Right lobe of liver (tissue), 6 donors: ENCODE measurements around the gene MYH13. TPM values are rescaled to one million over a fixed set of nuclear protein-coding genes. Genes with fewer than 3 reads are reported as not detected.

ENCODE experiments used
- ATAC-seq, 4 donors: fragments of 200-7000 bp; cut with Tn5 transposase; one replicate each; pipeline ENCODE4 v1.9.1; 2020; ENCODE audit warnings: mild to moderate bottlenecking in 4 of 4, moderate library complexity in 4 of 4
- DNase-seq, 3 donors: peaks; one replicate each; pipeline ENCODE4 v3.0.0-alpha.2; 2020
- H3K27ac ChIP-seq, 3 donors: fragments of 200-600 bp; one replicate each; pipeline ENCODE4 v1.8.0; 2022
- H3K27me3 ChIP-seq, 2 donors: fragments of 200-600 bp; one replicate each; pipeline ENCODE4 v1.8.0; 2022
- H3K36me3 ChIP-seq, 4 donors: fragments of 200-600 bp; sonication (generic) in 1 of 4; one replicate each; pipeline versions ENCODE4 v1.5.1 to v1.8.0; 2017 to 2022; ENCODE audit warnings: control low read depth in 1 of 4
- H3K4me1 ChIP-seq, 4 donors: fragments of 200-600 bp; sonication (generic) in 1 of 4; one replicate each; pipeline versions ENCODE4 v1.5.1 to v1.8.0; 2017 to 2022; ENCODE audit warnings: control low read depth in 1 of 4
- H3K4me3 ChIP-seq, 3 donors: fragments of 200-600 bp; one replicate each; pipeline ENCODE4 v1.8.0; 2022
- H3K9me3 ChIP-seq, 4 donors: fragments of 200-600 bp; sonication (generic) in 1 of 4; one replicate each; pipeline versions ENCODE4 v1.5.1 to v1.8.0; 2017 to 2022; ENCODE audit warnings: control low read depth in 1 of 4
- POLR2A ChIP-seq: fragments of 450-650 bp; IDR thresholded peaks from one replicate; pipeline ENCODE4 v1.6.1; 2017; ENCODE audit warnings: antibody characterized with exemption, mild to moderate bottlenecking
- WGBS: methylation state at CpG from one replicate; pipeline ENCODE4 v1.1.6; 2018; ENCODE audit warnings: low coverage, low lambda C conversion rate; ENCODE audit not compliant: insufficient coverage; ENCODE audit errors: missing lambda C conversion rate; 5-methylcytosine and 5-hydroxymethylcytosine counted together
- intact Hi-C, 2 donors: fragments of 100-400 bp; cut with DNase I; formaldehyde crosslinking; loops; one replicate each; pipeline versions ENCODE4 v1.11.2 to v1.14.1; 2022
- total RNA-seq, 6 experiments: library from RNA; depleted of rRNA in 2 of 6; stranded (reverse); fragments of >200 nt in 2 of 6; fragmentation: NEBNext Ultra II Directional in 3 of 6; extraction: Animal tissue kit (Norgen Biotek cat#: 25700) in 3 of 6; gene quantifications; one replicate each; pipeline versions ENCODE4 v1.1.0 to v1.2.4, GENCODE V29; 2016 to 2023
- TF ChIP-seq, protein P1 (sequence below), 4 donors: fragments of 200-600 bp in 3 of 4; fragments of 450-650 bp in 1 of 4; IDR thresholded peaks; one replicate each; pipeline versions ENCODE4 v1.5.1 to v1.8.0; 2016 to 2022; ENCODE audit warnings: antibody characterized with exemption in 4 of 4, mild to moderate bottlenecking in 2 of 4
- donor health status: DM: no; HTN: yes; CAD: no.
- donor health status: DM: no; HTN: no; CAD: no.
- donor health status: DM: no; HTN: no; CAD: no.
- donor health status: DM: no; HTN: yes; CAD: no.
- donor health status: DM: no; HTN: yes; CAD: no.

Gene MYH13
- total RNA-seq, 6 experiments from 2014 or later: not detected

DNA sequence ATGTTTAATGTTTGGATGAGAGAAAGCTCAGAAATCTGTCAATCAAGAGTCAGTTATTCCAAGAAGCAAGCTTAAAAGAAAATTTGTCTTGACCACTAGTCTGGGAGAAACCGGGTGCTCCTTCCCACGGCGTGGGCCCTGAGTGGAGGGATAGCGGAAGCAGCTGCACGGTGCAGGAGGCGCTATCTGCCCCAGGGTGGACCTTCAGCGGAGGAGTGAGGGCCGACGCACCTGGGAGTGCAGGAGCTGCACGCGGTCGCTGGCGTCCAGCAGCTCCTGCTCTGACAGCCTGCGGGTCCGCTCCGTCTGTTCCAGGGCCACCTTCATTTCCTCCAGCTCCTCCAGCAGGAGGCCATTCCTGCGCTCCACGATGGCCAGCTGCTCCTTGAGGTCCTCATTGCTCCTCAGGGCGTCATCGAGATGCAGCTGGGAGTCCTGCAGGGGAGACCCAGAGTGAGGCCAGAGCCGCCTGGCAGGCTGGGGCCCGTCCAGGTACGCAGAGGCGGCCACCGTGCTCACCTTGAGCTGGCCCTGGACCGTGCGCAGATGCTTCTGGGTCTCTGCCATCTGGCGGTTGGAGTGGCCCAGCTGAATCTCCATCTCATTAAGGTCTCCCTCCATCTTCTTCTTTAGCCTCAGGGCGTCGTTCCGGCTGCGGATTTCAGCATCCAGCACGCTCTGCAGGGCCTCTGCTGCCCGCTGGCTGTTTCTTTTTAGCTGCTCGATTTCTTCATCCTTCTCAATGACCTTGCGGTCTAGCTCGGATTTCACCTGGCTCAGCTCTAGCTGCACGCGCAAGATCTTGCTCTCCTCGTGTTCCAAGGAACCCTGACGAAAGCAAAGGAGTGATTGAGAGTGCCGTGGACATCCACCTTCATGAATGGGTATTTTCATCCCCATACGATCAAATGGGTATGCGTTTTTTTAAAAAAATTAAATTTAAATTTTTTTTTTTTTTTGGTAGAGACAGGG lies 63.5 kb downstream of the MYH13 start:
- Histone ChIP-seq H3K27me3 (no peaks in the 10 kb centered on the region), H3K36me3 (no peaks in the 10 kb centered on the region), H3K4me3 (no peak overlapping the region), H3K4me1 (no peaks in the 10 kb centered on the region), H3K27ac (no peak overlapping the region), H3K9me3 (no peaks in the 10 kb centered on the region)
- ATAC-seq (peak in 1 of 4 donors; percentile 35), DNase-seq (no peak)
- 72% methylated on average over 19 of the region's 44 CpGs for WGBS
- intact Hi-C loops: no loop called here
- TF ChIP-seq POLR2A: no peak
- TF ChIP-seq, protein P1, sequence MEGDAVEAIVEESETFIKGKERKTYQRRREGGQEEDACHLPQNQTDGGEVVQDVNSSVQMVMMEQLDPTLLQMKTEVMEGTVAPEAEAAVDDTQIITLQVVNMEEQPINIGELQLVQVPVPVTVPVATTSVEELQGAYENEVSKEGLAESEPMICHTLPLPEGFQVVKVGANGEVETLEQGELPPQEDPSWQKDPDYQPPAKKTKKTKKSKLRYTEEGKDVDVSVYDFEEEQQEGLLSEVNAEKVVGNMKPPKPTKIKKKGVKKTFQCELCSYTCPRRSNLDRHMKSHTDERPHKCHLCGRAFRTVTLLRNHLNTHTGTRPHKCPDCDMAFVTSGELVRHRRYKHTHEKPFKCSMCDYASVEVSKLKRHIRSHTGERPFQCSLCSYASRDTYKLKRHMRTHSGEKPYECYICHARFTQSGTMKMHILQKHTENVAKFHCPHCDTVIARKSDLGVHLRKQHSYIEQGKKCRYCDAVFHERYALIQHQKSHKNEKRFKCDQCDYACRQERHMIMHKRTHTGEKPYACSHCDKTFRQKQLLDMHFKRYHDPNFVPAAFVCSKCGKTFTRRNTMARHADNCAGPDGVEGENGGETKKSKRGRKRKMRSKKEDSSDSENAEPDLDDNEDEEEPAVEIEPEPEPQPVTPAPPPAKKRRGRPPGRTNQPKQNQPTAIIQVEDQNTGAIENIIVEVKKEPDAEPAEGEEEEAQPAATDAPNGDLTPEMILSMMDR (IDR thresholded peaks at IDR 0.05): no peak

DNA sequence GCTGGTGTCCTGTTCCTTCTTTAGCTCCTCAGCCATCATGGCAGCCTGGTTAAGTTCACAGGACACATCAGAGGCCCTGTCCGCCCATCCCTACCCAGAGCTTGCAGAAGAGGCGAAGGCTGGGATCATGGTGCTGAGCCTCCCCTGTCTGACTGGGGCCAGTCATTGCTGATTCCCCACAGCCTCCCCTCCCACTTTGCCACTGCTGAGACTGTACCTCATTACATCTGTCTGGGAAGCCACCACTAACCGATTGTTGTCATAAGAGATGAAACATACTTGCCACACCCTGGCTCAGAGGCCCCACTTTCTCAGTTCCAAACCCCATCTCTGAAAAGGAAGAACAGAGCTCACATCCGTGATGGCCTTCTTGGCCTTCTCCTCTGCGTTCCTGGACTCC lies 66.2 kb downstream of the MYH13 start:
- H3K27me3 ChIP-seq: no peaks in the 10 kb centered on the region
- H3K9me3 ChIP-seq: no peaks in the 10 kb centered on the region
- 55% methylated on average over 5 of the region's 5 CpGs for WGBS
- TF ChIP-seq POLR2A: no peak
- TF ChIP-seq, protein P1 (IDR thresholded peaks at IDR 0.05): no peak
- no peak overlapping the region for H3K4me3 ChIP-seq
- DNase-seq: no peak
- ATAC-seq: no peak
- no peaks in the 10 kb centered on the region for H3K36me3 ChIP-seq
- intact Hi-C loops: no loop called here
- no peaks in the 10 kb centered on the region for H3K4me1 ChIP-seq
- no peak overlapping the region for H3K27ac ChIP-seq

DNA sequence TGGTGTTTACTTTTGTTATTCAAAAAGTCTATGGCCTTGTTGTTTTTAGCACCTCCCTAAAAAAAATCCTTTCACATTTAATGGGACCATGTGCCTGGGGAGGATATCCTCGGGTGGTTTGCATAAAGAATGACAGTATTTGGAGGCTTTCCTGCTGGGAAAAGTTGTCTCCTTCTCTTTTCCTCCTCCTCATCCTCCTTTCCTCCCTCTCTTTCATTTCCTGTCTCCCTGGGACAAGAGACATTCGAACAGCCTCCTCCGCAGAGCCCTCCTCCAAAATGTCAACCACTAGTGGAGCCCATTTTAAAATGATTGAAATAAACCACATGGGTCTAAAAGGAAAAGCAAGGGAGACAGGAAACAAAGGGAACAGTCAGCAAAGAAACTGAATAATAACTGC lies 67.4 kb downstream of the MYH13 start:
- Histone ChIP-seq H3K27me3 (no peaks in the 10 kb centered on the region), H3K4me3 (no peak overlapping the region), H3K4me1 (no peaks in the 10 kb centered on the region), H3K36me3 (no peaks in the 10 kb centered on the region), H3K9me3 (no peaks in the 10 kb centered on the region), H3K27ac (no peak overlapping the region)
- ATAC-seq (no peak), DNase-seq (no peak)
- WGBS: 27% methylated on average over 3 of the region's 3 CpGs
- TF ChIP-seq POLR2A: no peak
- TF ChIP-seq, protein P1 (IDR thresholded peaks at IDR 0.05): no peak
- intact Hi-C loops: no loop called here

DNA sequence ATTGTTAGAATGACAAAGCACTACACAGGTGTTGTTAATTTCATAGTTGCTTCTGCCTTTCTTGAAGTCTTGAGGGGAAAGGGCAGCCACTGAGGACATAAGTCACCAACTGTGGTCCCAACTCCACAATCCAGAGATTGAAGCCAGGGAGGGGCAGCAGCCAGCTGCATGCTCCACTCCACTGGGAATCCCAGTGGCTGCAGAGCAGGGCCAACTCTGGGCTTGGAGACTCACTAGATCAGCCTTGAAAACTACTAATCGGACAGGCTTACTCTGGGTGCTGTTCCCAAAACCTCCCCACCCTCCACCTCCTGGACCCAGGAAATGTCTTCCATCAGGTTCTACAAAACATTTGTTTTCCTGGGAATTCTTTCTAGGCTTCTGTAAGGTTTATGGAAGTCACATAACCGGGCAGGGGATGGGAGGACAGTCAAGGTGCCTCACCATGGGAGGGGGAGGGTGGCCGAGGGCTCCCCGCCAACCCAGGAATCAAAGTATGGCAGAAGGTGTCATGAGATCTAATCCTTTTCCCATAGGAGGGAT lies 68.0 kb downstream of the MYH13 start:
- H3K27ac ChIP-seq: no peak overlapping the region
- DNase-seq (no peak), ATAC-seq (no peak)
- no peaks in the 10 kb centered on the region for H3K27me3 ChIP-seq
- intact Hi-C loops: no loop called here
- H3K4me1 ChIP-seq: no peaks in the 10 kb centered on the region
- no peaks in the 10 kb centered on the region for H3K9me3 ChIP-seq
- TF ChIP-seq POLR2A: no peak
- TF ChIP-seq, protein P1 (IDR thresholded peaks at IDR 0.05): no peak
- no peak overlapping the region for H3K4me3 ChIP-seq
- H3K36me3 ChIP-seq: no peaks in the 10 kb centered on the region
- WGBS: 75% methylated on average over 4 of the region's 4 CpGs
